Osteoblast (primary cell): Measurements from ENCODE around the gene MYNN. TPM values are rescaled to one million over a fixed set of nuclear protein-coding genes. Genes with fewer than 3 reads are reported as not detected.
A peak's percentile ranks its signal among the peaks of the same experiment; 100 is the strongest.

Experiments used
- DNase-seq: peaks from one replicate; pipeline ENCODE4 v3.0.0; 2011; ENCODE audit warnings: low spot score, mixed read lengths; ENCODE audit not compliant: insufficient read length; ENCODE audit errors: missing footprints
- H2AFZ ChIP-seq: 2 replicates; pipeline ENCODE4 v1.6.0; 2011; ENCODE audit warnings: mild to moderate bottlenecking, low read length
- H3K27ac ChIP-seq: 2 replicates; pipeline ENCODE4 v1.5.1; 2011; ENCODE audit warnings: mild to moderate bottlenecking, low read depth, low read length, moderate library complexity
- H3K27me3 ChIP-seq: 2 replicates; pipeline ENCODE4 v1.6.0; 2012; ENCODE audit warnings: mild to moderate bottlenecking, control low read depth, inconsistent platforms, low read length, moderate library complexity; ENCODE audit not compliant: insufficient read depth
- H3K36me3 ChIP-seq: 2 replicates; pipeline ENCODE4 v1.5.1; 2011; ENCODE audit warnings: mild to moderate bottlenecking, low read length, control low read depth, moderate library complexity; ENCODE audit not compliant: insufficient read depth
- H3K4me1 ChIP-seq: 2 replicates; pipeline ENCODE4 v1.5.1; 2011; ENCODE audit warnings: mild to moderate bottlenecking, low read length, control low read depth, moderate library complexity; ENCODE audit not compliant: insufficient read depth
- H3K4me2 ChIP-seq: 2 replicates; pipeline ENCODE4 v1.6.0; 2011; ENCODE audit warnings: mild to moderate bottlenecking, low read length; ENCODE audit not compliant: insufficient read depth
- H3K4me3 ChIP-seq: fragments of 200-600 bp; sonication (generic); 3 replicates; pipeline ENCODE4 v1.5.1; 2012; ENCODE audit warnings: mild to moderate bottlenecking, low read length, inconsistent platforms; ENCODE audit not compliant: insufficient read depth
- H3K79me2 ChIP-seq: 2 replicates; pipeline ENCODE4 v1.6.0; 2012; ENCODE audit warnings: mild to moderate bottlenecking, low read length, control low read depth, inconsistent platforms; ENCODE audit not compliant: insufficient read depth
- H3K9me3 ChIP-seq: 2 replicates; pipeline ENCODE4 v1.5.1; 2011; ENCODE audit warnings: low read depth, low read length, control low read depth
- H4K20me1 ChIP-seq: 2 replicates; pipeline ENCODE4 v1.6.0; 2012; ENCODE audit warnings: mild to moderate bottlenecking, low read length, control low read depth; ENCODE audit not compliant: insufficient read depth
- total RNA-seq: library from RNA; depleted of rRNA; stranded (reverse); fragments of >200 nt; gene quantifications from 2 replicates; pipeline ENCODE4 v1.2.3, GENCODE V29; 2012
- TF ChIP-seq, protein P1 (sequence below): IDR thresholded peaks from 2 replicates; pipeline ENCODE4 v1.5.1; 2011; ENCODE audit warnings: mild to moderate bottlenecking, low read depth, low read length, moderate library complexity; ENCODE audit errors: extremely low read depth

The MYNN gene
- total RNA-seq, 1 donor: 22.1 TPM

DNA sequence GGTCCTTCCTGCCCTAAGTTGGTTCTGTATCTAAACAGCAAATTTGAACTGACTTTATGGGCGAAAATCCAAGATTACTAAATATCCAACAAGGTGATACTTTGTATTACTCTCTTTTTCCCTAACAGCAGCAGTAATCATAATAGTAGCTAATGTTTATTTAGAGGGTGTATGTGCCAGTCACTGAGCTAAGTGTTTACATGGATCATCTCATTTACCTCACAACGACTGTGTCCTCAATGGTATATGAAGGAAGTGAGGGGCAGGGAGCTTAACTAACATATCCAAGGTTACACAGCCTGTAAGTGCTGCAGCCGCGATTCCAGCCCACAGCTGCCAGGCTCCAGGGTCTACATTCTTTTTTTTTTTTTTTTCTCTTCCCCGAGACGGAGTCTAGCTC, 49.8 kb downstream of the MYNN start:
- Histone ChIP-seq H3K36me3 (no peaks in the 10 kb centered on the region), H3K4me1 (peaks cover 3% of the 10 kb centered on the region), H3K9me3 (no peaks in the 10 kb centered on the region), H2AFZ (no peak overlapping the region), H3K4me2 (no peak overlapping the region), H3K27ac (no peak overlapping the region), H3K4me3 (no peak overlapping the region), H3K79me2 (no peaks in the 10 kb centered on the region), H3K27me3 (no peaks in the 10 kb centered on the region), H4K20me1 (no peaks in the 10 kb centered on the region)
- no peak for DNase-seq
- TF ChIP-seq, protein P1, sequence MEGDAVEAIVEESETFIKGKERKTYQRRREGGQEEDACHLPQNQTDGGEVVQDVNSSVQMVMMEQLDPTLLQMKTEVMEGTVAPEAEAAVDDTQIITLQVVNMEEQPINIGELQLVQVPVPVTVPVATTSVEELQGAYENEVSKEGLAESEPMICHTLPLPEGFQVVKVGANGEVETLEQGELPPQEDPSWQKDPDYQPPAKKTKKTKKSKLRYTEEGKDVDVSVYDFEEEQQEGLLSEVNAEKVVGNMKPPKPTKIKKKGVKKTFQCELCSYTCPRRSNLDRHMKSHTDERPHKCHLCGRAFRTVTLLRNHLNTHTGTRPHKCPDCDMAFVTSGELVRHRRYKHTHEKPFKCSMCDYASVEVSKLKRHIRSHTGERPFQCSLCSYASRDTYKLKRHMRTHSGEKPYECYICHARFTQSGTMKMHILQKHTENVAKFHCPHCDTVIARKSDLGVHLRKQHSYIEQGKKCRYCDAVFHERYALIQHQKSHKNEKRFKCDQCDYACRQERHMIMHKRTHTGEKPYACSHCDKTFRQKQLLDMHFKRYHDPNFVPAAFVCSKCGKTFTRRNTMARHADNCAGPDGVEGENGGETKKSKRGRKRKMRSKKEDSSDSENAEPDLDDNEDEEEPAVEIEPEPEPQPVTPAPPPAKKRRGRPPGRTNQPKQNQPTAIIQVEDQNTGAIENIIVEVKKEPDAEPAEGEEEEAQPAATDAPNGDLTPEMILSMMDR: no peak

DNA sequence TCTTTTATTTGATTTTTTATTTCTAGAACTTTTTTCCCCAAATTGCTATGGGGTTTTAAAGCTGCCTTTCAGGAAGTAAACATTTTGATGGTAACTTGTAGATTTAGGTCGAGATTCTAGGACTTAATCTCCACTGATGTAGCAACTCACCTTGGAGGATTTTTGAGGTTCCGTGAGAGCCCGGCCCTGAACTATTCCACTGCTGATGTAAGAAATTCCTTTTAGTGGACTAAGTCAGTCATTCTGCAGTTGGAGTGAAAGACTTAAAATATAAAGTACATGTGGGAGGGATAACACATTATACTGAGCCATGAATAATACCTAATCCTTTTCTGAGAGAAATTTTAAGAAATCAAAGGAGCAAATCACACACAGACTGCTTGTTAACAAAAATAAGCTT, 52.1 kb downstream of the MYNN start:
- no peaks in the 10 kb centered on the region for H3K79me2 ChIP-seq
- TF ChIP-seq, protein P1: no peak
- H3K27me3 ChIP-seq: no peaks in the 10 kb centered on the region
- DNase-seq: no peak
- no peak overlapping the region for H3K27ac ChIP-seq
- H3K36me3 ChIP-seq: no peaks in the 10 kb centered on the region
- no peaks in the 10 kb centered on the region for H3K4me1 ChIP-seq
- no peak overlapping the region for H3K4me3 ChIP-seq
- no peak overlapping the region for H2AFZ ChIP-seq
- H4K20me1 ChIP-seq: no peaks in the 10 kb centered on the region
- no peaks in the 10 kb centered on the region for H3K9me3 ChIP-seq
- no peak overlapping the region for H3K4me2 ChIP-seq

DNA sequence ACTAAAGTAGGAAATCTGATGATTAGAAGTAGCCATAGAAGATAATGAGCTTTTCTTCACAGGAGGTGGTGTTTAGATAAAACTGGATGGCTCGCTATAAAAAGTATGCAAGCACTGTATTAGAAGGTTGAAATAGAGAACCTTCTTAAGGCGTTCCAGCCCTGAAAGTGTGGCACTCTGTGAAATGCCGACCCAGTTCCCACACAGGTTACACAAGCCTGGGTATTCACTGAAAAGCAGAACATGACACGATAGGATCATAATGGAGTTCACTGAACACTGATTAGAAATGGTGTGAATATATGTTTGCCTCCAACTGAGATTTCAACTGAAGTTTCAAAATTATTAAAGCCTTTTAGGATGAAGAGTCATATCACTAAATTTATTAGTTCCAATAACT, 54.5 kb downstream of the MYNN start:
- Histone ChIP-seq H3K27ac (no peak overlapping the region), H3K9me3 (no peaks in the 10 kb centered on the region), H3K36me3 (no peaks in the 10 kb centered on the region), H3K4me1 (no peaks in the 10 kb centered on the region), H2AFZ (no peak overlapping the region), H4K20me1 (no peaks in the 10 kb centered on the region), H3K4me2 (no peak overlapping the region), H3K27me3 (no peaks in the 10 kb centered on the region), H3K79me2 (no peaks in the 10 kb centered on the region), H3K4me3 (no peak overlapping the region)
- TF ChIP-seq, protein P1: no peak
- DNase-seq: no peak

DNA sequence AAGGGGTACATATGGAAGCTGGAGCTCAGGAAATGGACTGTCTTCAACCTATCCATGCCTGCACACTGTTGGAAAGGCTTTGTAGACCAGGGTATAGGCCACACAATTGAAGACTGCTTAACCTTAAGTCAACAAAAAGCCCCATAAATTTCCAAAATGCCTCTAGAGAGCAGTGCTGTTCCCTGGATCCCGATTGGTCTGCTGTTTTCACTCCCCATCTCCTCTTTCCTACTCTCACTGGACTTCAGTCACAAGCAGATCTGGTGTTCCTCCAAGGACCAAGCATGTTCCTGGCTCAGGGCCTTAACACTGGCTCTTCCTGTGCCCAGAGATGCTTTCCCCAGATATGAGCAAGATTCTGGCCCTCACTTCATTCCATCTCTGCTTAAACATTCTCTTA, 62.3 kb downstream of the MYNN start:
- no peak overlapping the region for H3K27ac ChIP-seq
- peak overlapping the region; percentile 34 for H2AFZ ChIP-seq
- no peak overlapping the region for H3K4me3 ChIP-seq
- H3K4me2 ChIP-seq: no peak overlapping the region
- H3K4me1 ChIP-seq: peaks cover 5% of the 10 kb centered on the region
- no peaks in the 10 kb centered on the region for H3K27me3 ChIP-seq
- H3K79me2 ChIP-seq: no peaks in the 10 kb centered on the region
- no peaks in the 10 kb centered on the region for H3K9me3 ChIP-seq
- no peaks in the 10 kb centered on the region for H3K36me3 ChIP-seq
- H4K20me1 ChIP-seq: no peaks in the 10 kb centered on the region
- no peak for DNase-seq
- TF ChIP-seq, protein P1: no peak
